HG03108 (cell line): ENCODE results near the gene RNF115.
"Not testable (repeated sequence)": the region's sequence is repeated elsewhere in the genome, so short reads cannot be mapped to it uniquely, and the experiment has no call there.

Experiments
- ATAC-seq: cut with Tn5 transposase; IDR thresholded peaks from one replicate; pipeline ENCODE4 v1.9.1; 2021; ENCODE audit warnings: moderate library complexity; ENCODE audit not compliant: unreplicated experiment

The RNF115 gene

GRCh38 chr1:145782272-145783099 lies 41.4 kb downstream of the RNF115 start:
- ATAC-seq: no peak

GRCh38 chr1:145778146-145778540 lies 45.8 kb downstream of the RNF115 start:
- ATAC-seq: no peak

- ATAC-seq: no peak
Observed at GRCh38 chr1:145777357-145778145, 46.3 kb downstream of the RNF115 start.

- no peak for ATAC-seq
Observed at GRCh38 chr1:145773423-145773822, 50.5 kb downstream of the RNF115 start.

- ATAC-seq: no peak
Observed at GRCh38 chr1:145771056-145771455, 52.8 kb downstream of the RNF115 start.

- not testable (repeated sequence) for ATAC-seq
Observed at GRCh38 chr1:145768004-145768403, 55.9 kb downstream of the RNF115 start.

GRCh38 chr1:145766926-145767325 lies 57.0 kb downstream of the RNF115 start:
- not testable (repeated sequence) for ATAC-seq

- ATAC-seq: not testable (repeated sequence)
Observed at GRCh38 chr1:145765585-145766360, 58.1 kb downstream of the RNF115 start.

GRCh38 chr1:145765127-145765526 lies 58.8 kb downstream of the RNF115 start:
- ATAC-seq: not testable (repeated sequence)

- not testable (repeated sequence) for ATAC-seq
Observed at GRCh38 chr1:145764231-145764940, 59.5 kb downstream of the RNF115 start.

- not testable (repeated sequence) for ATAC-seq
Observed at GRCh38 chr1:145762001-145762400, 61.9 kb downstream of the RNF115 start.

GRCh38 chr1:145761498-145761897 lies 62.4 kb downstream of the RNF115 start:
- not testable (repeated sequence) for ATAC-seq

- ATAC-seq: not testable (repeated sequence)
Observed at GRCh38 chr1:145760395-145760949, 63.4 kb downstream of the RNF115 start.

- ATAC-seq: no peak
Observed at GRCh38 chr1:145759721-145760120, 64.2 kb downstream of the RNF115 start.

GRCh38 chr1:145758575-145758974 lies 65.3 kb downstream of the RNF115 start:
- ATAC-seq: no peak

- no peak for ATAC-seq
Observed at GRCh38 chr1:145758116-145758515, 65.8 kb downstream of the RNF115 start.

GRCh38 chr1:145757420-145757819 lies 66.5 kb downstream of the RNF115 start:
- no peak for ATAC-seq

GRCh38 chr1:145751491-145752037 lies 72.3 kb downstream of the RNF115 start:
- ATAC-seq: no peak

- no peak for ATAC-seq
Observed at GRCh38 chr1:145750426-145750825, 73.5 kb downstream of the RNF115 start.
